ENCODE results near the gene MGME1. TPM values are rescaled to one million over a fixed set of nuclear protein-coding genes. Genes with fewer than 3 reads are reported as not detected.

MGME1 gene
- total RNA-seq, 5 donors from 2014 or later (not counting 1 experiment from before 2014, with no cell fraction given): 7.3 to 15.0 (median 12.8) TPM

DNA sequence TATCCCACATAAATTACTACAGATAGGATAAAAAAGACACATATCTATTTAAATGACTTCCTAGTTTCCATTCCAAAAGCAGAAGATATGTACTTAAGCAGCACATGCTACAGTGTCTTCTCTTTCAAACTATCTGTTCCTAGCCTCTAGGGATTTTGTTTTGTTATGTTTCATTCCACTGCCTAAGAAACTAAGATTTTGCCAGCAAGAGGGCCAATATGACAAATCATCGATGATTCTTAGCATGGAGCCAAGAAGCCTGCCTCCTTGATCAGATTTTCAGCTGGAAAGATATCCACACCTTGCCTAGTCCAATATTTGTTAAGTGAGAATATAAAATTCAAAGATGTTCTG, 7.3 kb upstream of the MGME1 start:
- H3K27me3 ChIP-seq (replicated peaks in 1 of 2; ENCODE audit: control insufficient read depth in 2 of 2, extremely low read depth in 1 of 2, insufficient read depth in 2 of 2, low read length in 1 of 2): no peaks in the 10 kb centered on the region
- H3K36me3 ChIP-seq (ENCODE audit: control insufficient read depth in 2 of 2, extremely low read depth in 1 of 2, insufficient read depth in 1 of 2, low read length in 1 of 2): peaks cover 0 to 3% of the 10 kb centered on the region in 2 donors
- no peak overlapping the region for H3K27ac ChIP-seq (ENCODE audit: low read length)
- no peaks in the 10 kb centered on the region for H3K9me3 ChIP-seq
- peaks cover 48 to 67% of the 10 kb centered on the region in 2 experiments for H3K4me1 ChIP-seq (ENCODE audit: control insufficient read depth in 1 of 2, extremely low read depth in 1 of 2, insufficient read depth in 2 of 2, low read length in 2 of 2)
- H3K36me3 Mint-ChIP-seq: peaks cover 7% of the 10 kb centered on the region
- ChIA-PET CTCF (interaction anchor here in 1 of 2 donors (0.7 kb wide), 1 partner anchor 462 kb away, joined by 4 read pairs; no protein-coding TSS in a partner anchor), POLR2A (no interaction called here)
- no peak overlapping the region for H3K4me3 ChIP-seq (ENCODE audit: control insufficient read depth in 1 of 2, extremely low read depth in 1 of 2, low read length in 1 of 2)
- H3K27ac Mint-ChIP-seq: peak overlapping the region; percentile 62 to 88
- peaks cover 89 to 94% (median 93%) of the 10 kb centered on the region in 3 donors for H3K4me1 Mint-ChIP-seq
- WGBS (ENCODE audit: insufficient coverage): no CpG with 5 or more reads among the region's 1 CpG
- H3K27me3 Mint-ChIP-seq: no peaks in the 10 kb centered on the region
- ATAC-seq (replicated peaks in 1 of 4): no peak
- peak overlapping the region in 2 of 3 donors; percentile 5 to 22 for H3K4me3 Mint-ChIP-seq
- no peak for DNase-seq
- no peaks in the 10 kb centered on the region for H3K9me3 Mint-ChIP-seq

DNA sequence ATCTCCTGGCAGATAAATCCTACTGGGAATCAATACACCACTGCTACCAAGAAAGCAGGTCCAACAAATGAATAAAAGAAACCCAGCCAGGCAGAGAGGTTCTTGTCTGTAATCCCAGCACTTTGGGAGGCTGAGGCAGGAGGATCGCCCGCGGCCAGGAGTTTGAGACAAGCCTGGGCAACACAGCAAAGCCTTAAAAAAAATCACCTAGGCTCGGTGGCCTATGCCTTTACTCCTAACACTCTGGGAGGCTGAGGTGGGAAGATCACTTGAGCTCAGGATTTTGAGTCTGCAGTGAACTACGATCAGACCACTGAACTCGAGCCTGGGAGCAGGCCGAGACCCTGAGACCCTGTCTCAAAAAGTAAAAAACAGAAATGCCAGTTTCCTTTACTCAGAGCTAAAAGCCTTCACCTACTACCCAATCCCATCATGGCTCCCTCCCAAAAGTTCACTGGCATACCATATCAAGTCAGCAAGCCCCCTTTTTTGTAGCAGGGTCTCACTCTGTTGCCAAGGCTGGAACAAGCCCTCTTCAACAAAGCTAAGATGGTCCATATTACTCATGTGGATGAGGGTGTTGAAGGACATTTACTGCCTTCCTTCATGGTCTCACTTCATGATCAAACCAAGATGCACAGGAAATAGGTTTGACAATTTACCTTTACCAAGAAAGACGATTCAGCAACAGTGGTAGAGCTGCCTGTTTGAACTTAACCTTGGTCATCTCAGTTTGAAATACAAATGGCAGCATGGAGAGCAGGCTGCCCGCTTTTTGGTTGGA, 5.5 kb upstream of the MGME1 start:
- Histone ChIP-seq H3K9me3 (no peaks in the 10 kb centered on the region), H3K4me3 (ENCODE audit: control insufficient read depth in 1 of 2, extremely low read depth in 1 of 2, low read length in 1 of 2) (no peak overlapping the region), H3K27ac (ENCODE audit: low read length) (peak overlapping the region; percentile 98), H3K27me3 (replicated peaks in 1 of 2; ENCODE audit: control insufficient read depth in 2 of 2, extremely low read depth in 1 of 2, insufficient read depth in 2 of 2, low read length in 1 of 2) (no peaks in the 10 kb centered on the region), H3K4me1 (ENCODE audit: control insufficient read depth in 1 of 2, extremely low read depth in 1 of 2, insufficient read depth in 2 of 2, low read length in 2 of 2) (peaks cover 48 to 66% of the 10 kb centered on the region in 2 experiments), H3K36me3 (ENCODE audit: control insufficient read depth in 2 of 2, extremely low read depth in 1 of 2, insufficient read depth in 1 of 2, low read length in 1 of 2) (no peaks in the 10 kb centered on the region)
- H3K9me3 Mint-ChIP-seq: no peaks in the 10 kb centered on the region
- DNase-seq (peak in 1 of 35 experiments; percentile 22), ATAC-seq (replicated peaks in 1 of 4) (no peak)
- H3K36me3 Mint-ChIP-seq: peaks cover 7% of the 10 kb centered on the region
- no peaks in the 10 kb centered on the region for H3K27me3 Mint-ChIP-seq
- H3K4me1 Mint-ChIP-seq: peaks cover 88 to 97% (median 90%) of the 10 kb centered on the region in 3 donors
- ChIA-PET POLR2A (interaction anchor here in 1 of 2 donors (0.9 kb wide), 1 partner anchor 281 kb away, joined by 5 read pairs; the partner anchor contains the start of gene RRBP1), CTCF (interaction anchor here (0.5 to 1.5 kb wide), 5 partner anchors 10 to 459 kb away, joined by 3 to 4 read pairs (median 3); no protein-coding TSS in a partner anchor)
- WGBS (ENCODE audit: insufficient coverage): 73% methylated on average over 4 of the region's 9 CpGs
- H3K4me3 Mint-ChIP-seq: peak overlapping the region; percentile 34 to 96 (median 68)
- H3K27ac Mint-ChIP-seq: peak overlapping the region; percentile 77 to 88

DNA sequence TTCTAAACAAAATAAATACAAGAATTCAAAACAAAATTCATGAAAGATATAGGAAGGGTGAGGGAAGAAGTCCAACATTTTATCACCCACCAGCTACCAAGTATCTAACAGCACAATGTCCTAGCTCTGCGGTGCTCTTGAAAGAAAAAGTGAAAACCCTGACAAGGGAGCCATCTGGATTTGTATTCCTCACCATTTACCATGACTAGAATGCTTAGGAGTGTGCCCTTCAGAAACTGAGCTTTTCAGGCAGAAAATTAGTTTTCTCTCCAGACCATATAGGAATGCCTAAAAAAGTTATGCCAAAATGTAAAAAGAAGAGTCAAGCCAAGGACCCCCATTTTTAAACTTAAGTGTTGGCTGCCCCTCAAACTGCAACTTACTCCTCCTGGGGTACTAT, 4.7 kb upstream of the MGME1 start:
- H3K4me3 Mint-ChIP-seq: peak overlapping the region in 2 of 3 donors; percentile 95 to 96
- H3K27ac Mint-ChIP-seq: peak overlapping the region; percentile 77 to 88
- POLR2A ChIA-PET: no interaction called here
- no peaks in the 10 kb centered on the region for H3K9me3 Mint-ChIP-seq
- Histone ChIP-seq H3K27ac (ENCODE audit: low read length) (peak overlapping the region; percentile 98), H3K4me3 (ENCODE audit: control insufficient read depth in 1 of 2, extremely low read depth in 1 of 2, low read length in 1 of 2) (no peak overlapping the region), H3K9me3 (no peaks in the 10 kb centered on the region), H3K36me3 (ENCODE audit: control insufficient read depth in 2 of 2, extremely low read depth in 1 of 2, insufficient read depth in 1 of 2, low read length in 1 of 2) (no peaks in the 10 kb centered on the region), H3K4me1 (ENCODE audit: control insufficient read depth in 1 of 2, extremely low read depth in 1 of 2, insufficient read depth in 2 of 2, low read length in 2 of 2) (peaks cover 41 to 61% of the 10 kb centered on the region in 2 experiments), H3K27me3 (replicated peaks in 1 of 2; ENCODE audit: control insufficient read depth in 2 of 2, extremely low read depth in 1 of 2, insufficient read depth in 2 of 2, low read length in 1 of 2) (no peaks in the 10 kb centered on the region)
- DNase-seq: no peak
- H3K4me1 Mint-ChIP-seq: peaks cover 81 to 89% (median 82%) of the 10 kb centered on the region in 3 donors
- no peaks in the 10 kb centered on the region for H3K27me3 Mint-ChIP-seq
- H3K36me3 Mint-ChIP-seq: peaks cover 7% of the 10 kb centered on the region
- ATAC-seq (replicated peaks in 1 of 4): no peak
- WGBS (ENCODE audit: insufficient coverage): no CpG with 5 or more reads among the region's 1 CpG
- CTCF ChIA-PET: interaction anchor here (0.5 to 1.5 kb wide), 3 partner anchors 11 to 460 kb away, joined by 3 to 4 read pairs (median 3); no protein-coding TSS in a partner anchor

DNA sequence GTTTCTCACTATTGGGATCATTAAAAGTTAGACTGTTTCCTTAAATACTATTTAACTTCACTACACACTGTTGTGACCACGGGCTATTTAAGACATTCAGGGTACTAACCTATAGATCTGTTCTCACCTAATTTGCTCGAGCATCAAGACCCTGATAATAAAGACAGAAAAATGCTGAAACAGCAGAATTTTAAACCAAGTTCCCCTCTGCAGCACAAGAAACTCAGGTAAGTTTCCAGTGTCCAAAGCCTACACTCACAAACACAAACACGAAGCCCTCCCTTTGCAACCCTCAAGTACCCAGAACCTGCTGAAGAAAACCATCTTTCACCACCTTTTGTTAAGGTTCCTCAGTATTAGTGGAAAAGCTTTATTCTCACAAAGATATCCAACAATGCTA, 4.2 kb upstream of the MGME1 start:
- Mint-ChIP-seq H3K27ac (peak overlapping the region; percentile 76 to 82), H3K4me1 (peaks cover 76 to 87% (median 77%) of the 10 kb centered on the region in 3 donors), H3K27me3 (no peaks in the 10 kb centered on the region), H3K36me3 (peaks cover 7% of the 10 kb centered on the region), H3K9me3 (no peaks in the 10 kb centered on the region), H3K4me3 (peak overlapping the region; percentile 91 to 96 (median 95))
- Histone ChIP-seq H3K4me3 (ENCODE audit: control insufficient read depth in 1 of 2, extremely low read depth in 1 of 2, low read length in 1 of 2) (peak overlapping the region in 1 of 2 donors; percentile 98), H3K27ac (ENCODE audit: low read length) (peak overlapping the region; percentile 98), H3K36me3 (ENCODE audit: control insufficient read depth in 2 of 2, extremely low read depth in 1 of 2, insufficient read depth in 1 of 2, low read length in 1 of 2) (no peaks in the 10 kb centered on the region), H3K27me3 (replicated peaks in 1 of 2; ENCODE audit: control insufficient read depth in 2 of 2, extremely low read depth in 1 of 2, insufficient read depth in 2 of 2, low read length in 1 of 2) (no peaks in the 10 kb centered on the region), H3K9me3 (no peaks in the 10 kb centered on the region), H3K4me1 (ENCODE audit: control insufficient read depth in 1 of 2, extremely low read depth in 1 of 2, insufficient read depth in 2 of 2, low read length in 2 of 2) (peaks cover 41 to 59% of the 10 kb centered on the region in 2 experiments)
- no peak for ATAC-seq (replicated peaks in 1 of 4)
- POLR2A ChIA-PET: no interaction called here
- no peak for DNase-seq
- CTCF ChIA-PET: interaction anchor here in 1 of 2 donors (0.7 to 1.1 kb wide), 2 partner anchors 282 to 285 kb away, joined by 3 read pairs; partner anchors contain the start of gene RRBP1
- 58% methylated on average over 2 of the region's 3 CpGs for WGBS (ENCODE audit: insufficient coverage)

DNA sequence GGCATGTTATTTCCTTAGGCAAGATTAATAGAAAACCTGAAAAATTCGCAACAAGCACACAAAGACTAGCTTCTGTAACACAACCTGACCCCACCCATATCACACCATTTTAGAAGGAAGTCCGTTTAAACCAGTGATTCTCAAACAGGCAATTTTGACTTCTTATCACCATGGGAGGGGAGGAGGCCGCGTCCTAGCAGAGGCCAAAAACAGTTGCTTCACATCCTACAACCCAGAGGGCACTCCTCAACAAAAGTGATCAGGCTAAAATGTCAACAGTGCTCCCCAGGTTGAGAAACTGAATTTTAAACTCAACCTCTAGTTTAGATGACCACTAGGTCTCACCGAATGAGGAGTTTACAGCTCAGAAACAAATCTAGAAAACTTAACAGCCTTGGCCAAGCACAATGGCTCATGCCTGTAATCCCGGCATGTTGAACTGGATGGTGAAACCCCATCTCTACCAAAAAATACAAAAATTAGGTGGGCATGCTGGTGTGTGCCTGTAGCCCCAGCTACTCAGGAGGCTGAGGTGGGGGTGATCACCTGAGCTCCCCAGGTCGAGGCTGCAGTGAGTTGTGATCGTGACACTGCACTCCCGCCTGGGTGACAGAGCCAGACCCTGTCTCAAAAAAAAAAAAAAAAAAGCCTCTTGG, 3.6 kb upstream of the MGME1 start:
- Histone ChIP-seq H3K27me3 (replicated peaks in 1 of 2; ENCODE audit: control insufficient read depth in 2 of 2, extremely low read depth in 1 of 2, insufficient read depth in 2 of 2, low read length in 1 of 2) (no peaks in the 10 kb centered on the region), H3K4me1 (ENCODE audit: control insufficient read depth in 1 of 2, extremely low read depth in 1 of 2, insufficient read depth in 2 of 2, low read length in 2 of 2) (peaks cover 44 to 58% of the 10 kb centered on the region in 2 experiments), H3K4me3 (ENCODE audit: control insufficient read depth in 1 of 2, extremely low read depth in 1 of 2, low read length in 1 of 2) (peak overlapping the region; percentile 64 to 98), H3K27ac (ENCODE audit: low read length) (peak overlapping the region; percentile 98), H3K36me3 (ENCODE audit: control insufficient read depth in 2 of 2, extremely low read depth in 1 of 2, insufficient read depth in 1 of 2, low read length in 1 of 2) (no peaks in the 10 kb centered on the region), H3K9me3 (no peaks in the 10 kb centered on the region)
- ChIA-PET POLR2A (interaction anchor here in 1 of 2 donors (0.6 to 1.1 kb wide), 3 partner anchors 8 to 542 kb away, joined by 4 to 9 read pairs (median 4); partner anchors contain the start of gene SEC23B), CTCF (interaction anchor here (0.7 to 1.1 kb wide), 6 partner anchors 21 to 286 kb away, joined by 3 to 5 read pairs (median 4); partner anchors contain the start of gene RRBP1 (in 1 of the 2))
- no peaks in the 10 kb centered on the region for H3K27me3 Mint-ChIP-seq
- ATAC-seq (replicated peaks in 1 of 4): no peak
- H3K36me3 Mint-ChIP-seq: peaks cover 7% of the 10 kb centered on the region
- H3K4me3 Mint-ChIP-seq: peak overlapping the region; percentile 91 to 96 (median 95)
- no CpG with 5 or more reads among the region's 9 CpGs for WGBS (ENCODE audit: insufficient coverage)
- peaks cover 76 to 87% (median 77%) of the 10 kb centered on the region in 3 donors for H3K4me1 Mint-ChIP-seq
- peak overlapping the region; percentile 76 to 82 for H3K27ac Mint-ChIP-seq
- peak in 1 of 35 experiments; percentile 31 for DNase-seq
- H3K9me3 Mint-ChIP-seq: no peaks in the 10 kb centered on the region
